B cell (primary cell): ENCODE measurements around the gene THAP8. TPM values are rescaled to one million over a fixed set of nuclear protein-coding genes. Genes with fewer than 3 reads are reported as not detected.
"Not testable (repeated sequence)": the region's sequence is repeated elsewhere in the genome, so short reads cannot be mapped to it uniquely, and the experiment has no call there.

Experiments used
- ATAC-seq: fragments of 200-7000 bp; cut with Tn5 transposase; one replicate; pipeline ENCODE4 v1.10.0; 2021; ENCODE audit warnings: low read depth, mild to moderate bottlenecking, moderate number of reproducible peaks, moderate library complexity
- CTCF ChIA-PET: fragments of 350-600 bp; sonication (Branson Sonifier 250); formaldehyde crosslinking; loops from one replicate; lab custom pipeline; 2021; ENCODE audit warnings: antibody characterized with exemption, inconsistent platforms; lab: Charles Lee
- POLR2A ChIA-PET: fragments of 350-600 bp; sonication (Branson Sonifier 250); formaldehyde crosslinking; loops from one replicate; lab custom pipeline; 2021; ENCODE audit warnings: antibody characterized with exemption; lab: Charles Lee
- DNase-seq: peaks from one replicate; pipeline ENCODE4 v3.0.0; 2013
- H2AFZ ChIP-seq: 2 replicates; pipeline ENCODE4 v1.6.1; 2012; ENCODE audit warnings: mild to moderate bottlenecking, low read depth, low read length; ENCODE audit not compliant: insufficient read depth, poor library complexity, severe bottlenecking
- H3K27ac ChIP-seq, 2 donors: 1 replicate in 1 of 2; 2 replicates in 1 of 2; pipeline ENCODE4 v1.5.1; 2012 to 2013; ENCODE audit warnings: low read length in 2 of 2, mild to moderate bottlenecking in 2 of 2, moderate library complexity in 1 of 2
- H3K27me3 ChIP-seq, 4 experiments: fragments of 200-600 bp in 1 of 4; sonication (generic) in 1 of 4; replicated peaks in 1 of 4; 1 replicate in 2 of 4; 2 replicates in 2 of 4; pipeline versions ENCODE4 v1.6.1 to v1.7.0; 2013 to 2016; ENCODE audit warnings: low read length in 3 of 4, mild to moderate bottlenecking in 2 of 4, mixed read lengths in 1 of 4, moderate library complexity in 1 of 4; ENCODE audit not compliant: insufficient read depth in 4 of 4, control insufficient read depth in 3 of 4; ENCODE audit errors: control extremely low read depth in 1 of 4
- H3K36me3 ChIP-seq, 2 experiments: replicated peaks in 1 of 2; 1 replicate in 1 of 2; 2 replicates in 1 of 2; pipeline versions ENCODE4 v1.6.1 to v1.7.1; 2013; ENCODE audit warnings: low read length in 1 of 2; ENCODE audit not compliant: insufficient read depth in 2 of 2, control insufficient read depth in 1 of 2; ENCODE audit errors: control extremely low read depth in 1 of 2, extremely low read depth in 1 of 2
- H3K4me1 ChIP-seq, 2 donors: fragments of 200-600 bp in 1 of 2; sonication (generic) in 1 of 2; 1 replicate in 1 of 2; 2 replicates in 1 of 2; pipeline versions ENCODE4 v1.5.1 to v1.6.1; 2013 to 2017; ENCODE audit warnings: low read length in 2 of 2; ENCODE audit not compliant: control insufficient read depth in 2 of 2, insufficient read depth in 2 of 2
- H3K4me2 ChIP-seq: replicated peaks from 2 replicates; pipeline ENCODE3; 2012; ENCODE audit warnings: mild to moderate bottlenecking, low read depth, low read length; ENCODE audit not compliant: poor library complexity, severe bottlenecking
- H3K4me3 ChIP-seq, 5 experiments: fragments of 200-600 bp in 1 of 5; sonication (generic) in 1 of 5; 1 replicate in 3 of 5; 2 replicates in 2 of 5; pipeline versions ENCODE4 v1.5.1 to v1.7.0; 2011 to 2016; ENCODE audit warnings: low read length in 4 of 5, mild to moderate bottlenecking in 4 of 5, low read depth in 2 of 5, control low read depth in 1 of 5, moderate library complexity in 1 of 5; ENCODE audit not compliant: insufficient read depth in 1 of 5; ENCODE audit errors: control extremely low read depth in 1 of 5, extremely low read depth in 1 of 5
- H3K79me2 ChIP-seq: fragments of 200-600 bp; sonication (generic); one replicate; pipeline ENCODE4 v1.6.0; 2016; ENCODE audit warnings: low read length; ENCODE audit not compliant: control insufficient read depth, insufficient read depth
- H3K9ac ChIP-seq: fragments of 200-600 bp; sonication (generic); 2 replicates; pipeline ENCODE4 v1.6.1; 2017; ENCODE audit warnings: mild to moderate bottlenecking, low read length, moderate library complexity
- H3K9me3 ChIP-seq, 3 donors: one replicate each; pipeline versions ENCODE4 v1.6.1 to v1.7.1; 2013; ENCODE audit warnings: low read length in 2 of 3; ENCODE audit not compliant: control insufficient read depth in 2 of 3, insufficient read depth in 1 of 3; ENCODE audit errors: control extremely low read depth in 1 of 3
- H4K20me1 ChIP-seq: 2 replicates; pipeline ENCODE4 v1.6.0; 2012; ENCODE audit warnings: mild to moderate bottlenecking, low read length; ENCODE audit not compliant: insufficient read depth, control insufficient read depth, poor library complexity, severe bottlenecking
- H3K27ac Mint-ChIP-seq: one replicate; pipeline ENCODE4 v1.8.0; 2021; ENCODE audit warnings: mixed read lengths
- H3K27me3 Mint-ChIP-seq: one replicate; pipeline ENCODE4 v1.8.0; 2021; ENCODE audit warnings: mixed read lengths
- H3K4me1 Mint-ChIP-seq: one replicate; pipeline ENCODE4 v1.8.0; 2021; ENCODE audit warnings: mixed read lengths
- H3K4me3 Mint-ChIP-seq: one replicate; pipeline ENCODE4 v1.8.0; 2021; ENCODE audit warnings: mixed read lengths
- H3K9me3 Mint-ChIP-seq: one replicate; pipeline ENCODE4 v1.8.0; 2022; ENCODE audit warnings: mixed read lengths; ENCODE audit not compliant: insufficient read depth
- CTCF ChIP-seq: fragments of 200-600 bp; IDR thresholded peaks from one replicate; pipeline ENCODE4 v1.8.0; 2022; ENCODE audit warnings: antibody characterized with exemption, mild to moderate bottlenecking
- EZH2 ChIP-seq: IDR thresholded peaks from 2 replicates; pipeline ENCODE4 v1.6.1; 2012; ENCODE audit warnings: borderline replicate concordance, low read depth, mild to moderate bottlenecking, moderate library complexity, low read length; ENCODE audit not compliant: insufficient read depth, poor library complexity, severe bottlenecking
- WGBS: methylation state at CpG from one replicate; pipeline ENCODE4 v1.1.5; 2013; ENCODE audit warnings: missing lambda C conversion rate; ENCODE audit not compliant: insufficient coverage; 5-methylcytosine and 5-hydroxymethylcytosine counted together
- intact Hi-C: fragments of 100-400 bp; cut with micrococcal nuclease; formaldehyde crosslinking; loops from one replicate; pipeline ENCODE4 v1.10.0; 2022
- polyA plus RNA-seq: library from polyadenylated mRNA; depleted of rRNA; stranded (reverse); fragments of >200 nt; gene quantifications from 2 replicates; pipeline ENCODE4 v1.2.3, GENCODE V29; 2012
- total RNA-seq, 2 donors: library from RNA; stranded (reverse); fragments of 120-200 nt in 1 of 2; gene quantifications; 1 replicate in 1 of 2; 2 replicates in 1 of 2; pipeline versions ENCODE4 v1.2.3 to v1.2.4, GENCODE V29; 2013 to 2022

Gene THAP8
- total and polyA plus RNA-seq, 2 donors (not counting 1 experiment from before 2014, with no cell fraction given): 4.5 to 5.7 TPM

GRCh38 chr19:36072081-36072480 is 18.0 kb upstream of the THAP8 start:
- intact Hi-C loops: no loop called here
- H3K4me1 Mint-ChIP-seq: no peaks in the 10 kb centered on the region
- no peak overlapping the region for H3K9ac ChIP-seq
- H3K4me1 ChIP-seq: no peaks in the 10 kb centered on the region
- no peak overlapping the region for H3K4me2 ChIP-seq
- H3K27me3 ChIP-seq: no peaks in the 10 kb centered on the region
- TF ChIP-seq EZH2: no peak
- TF ChIP-seq CTCF: no peak
- POLR2A ChIA-PET: no interaction called here
- no peak overlapping the region for H2AFZ ChIP-seq
- H3K27ac Mint-ChIP-seq: no peak overlapping the region
- H3K36me3 ChIP-seq: no peaks in the 10 kb centered on the region
- CTCF ChIA-PET: no interaction called here
- H3K9me3 ChIP-seq: no peaks in the 10 kb centered on the region
- no peaks in the 10 kb centered on the region for H3K9me3 Mint-ChIP-seq
- H3K27me3 Mint-ChIP-seq: no peaks in the 10 kb centered on the region
- no peaks in the 10 kb centered on the region for H3K79me2 ChIP-seq
- H3K4me3 ChIP-seq: no peak overlapping the region
- H3K27ac ChIP-seq: no peak overlapping the region
- no peak overlapping the region for H3K4me3 Mint-ChIP-seq
- WGBS: over 99% methylated on average over 8 of the region's 8 CpGs
- ATAC-seq (no peak), DNase-seq (no peak)
- H4K20me1 ChIP-seq: no peaks in the 10 kb centered on the region

- H2AFZ ChIP-seq, H3K27ac ChIP-seq, DNase-seq, H3K4me1 Mint-ChIP-seq, H3K36me3 ChIP-seq, ATAC-seq, POLR2A ChIA-PET, H3K27ac Mint-ChIP-seq, H3K27me3 ChIP-seq, H3K79me2 ChIP-seq, H3K9me3 Mint-ChIP-seq, H3K4me3 Mint-ChIP-seq, H3K9me3 ChIP-seq, intact Hi-C loops, H3K4me2 ChIP-seq, H3K27me3 Mint-ChIP-seq, H3K4me3 ChIP-seq, CTCF ChIA-PET, H3K4me1 ChIP-seq, H3K9ac ChIP-seq, H4K20me1 ChIP-seq: not testable (repeated sequence)
- 100% methylated on average over 11 of the region's 57 CpGs for WGBS
These were observed 14.9 kb upstream of the THAP8 start for GRCh38 chr19:36068810-36069499.
